Measurements from ENCODE around the gene AFF3. TPM values are rescaled to one million over a fixed set of nuclear protein-coding genes. Genes with fewer than 3 reads are reported as not detected.

AFF3 gene
- total and polyA plus RNA-seq, 2 of the 4 experiments (the other 2 are of a cell fraction) = 12.9 to 14.3 TPM

- TF ChIP-seq, protein P1, sequence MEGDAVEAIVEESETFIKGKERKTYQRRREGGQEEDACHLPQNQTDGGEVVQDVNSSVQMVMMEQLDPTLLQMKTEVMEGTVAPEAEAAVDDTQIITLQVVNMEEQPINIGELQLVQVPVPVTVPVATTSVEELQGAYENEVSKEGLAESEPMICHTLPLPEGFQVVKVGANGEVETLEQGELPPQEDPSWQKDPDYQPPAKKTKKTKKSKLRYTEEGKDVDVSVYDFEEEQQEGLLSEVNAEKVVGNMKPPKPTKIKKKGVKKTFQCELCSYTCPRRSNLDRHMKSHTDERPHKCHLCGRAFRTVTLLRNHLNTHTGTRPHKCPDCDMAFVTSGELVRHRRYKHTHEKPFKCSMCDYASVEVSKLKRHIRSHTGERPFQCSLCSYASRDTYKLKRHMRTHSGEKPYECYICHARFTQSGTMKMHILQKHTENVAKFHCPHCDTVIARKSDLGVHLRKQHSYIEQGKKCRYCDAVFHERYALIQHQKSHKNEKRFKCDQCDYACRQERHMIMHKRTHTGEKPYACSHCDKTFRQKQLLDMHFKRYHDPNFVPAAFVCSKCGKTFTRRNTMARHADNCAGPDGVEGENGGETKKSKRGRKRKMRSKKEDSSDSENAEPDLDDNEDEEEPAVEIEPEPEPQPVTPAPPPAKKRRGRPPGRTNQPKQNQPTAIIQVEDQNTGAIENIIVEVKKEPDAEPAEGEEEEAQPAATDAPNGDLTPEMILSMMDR (conservative IDR thresholded peaks at IDR 0.05; ENCODE audit: low read depth, low read length) = no peak
- no peak for TF ChIP-seq CEBPB (IDR thresholded peaks at IDR 0.05; ENCODE audit: low read depth, low read length)
- TF ChIP-seq MAFK (IDR thresholded peaks at IDR 0.05; ENCODE audit: low read depth, low read length) = no peak
Measured at GRCh38 chr2:99821984-99822383, 320.4 kb downstream of the AFF3 start (continued).

GRCh38 chr2:99821572-99821971 lies 320.8 kb downstream of the AFF3 start:
- Histone ChIP-seq H2BK5ac (ENCODE audit: low read depth, low read length, poor library complexity, severe bottlenecking) (peak overlapping the region; percentile 27), H3K4ac (ENCODE audit: low read depth, low read length) (peak overlapping the region; percentile 93; the same call in 1 of the 2 replicates), H3K4me1 (ENCODE audit: control insufficient read depth, insufficient read depth, low read length) (peaks cover 12% of the 10 kb centered on the region), H4K5ac (ENCODE audit: low read depth, low read length) (peak overlapping the region; percentile 2), H3K14ac (replicated peaks; ENCODE audit: low read depth, low read length) (peak overlapping the region; percentile 96; the same call in 1 of the 2 replicates), H3K9ac (ENCODE audit: low read depth, low read length) (no peak overlapping the region), H3K4me2 (ENCODE audit: low read depth, low read length) (no peak overlapping the region), H3K4me3 (ENCODE audit: insufficient read depth, low read depth, low read length) (no peak overlapping the region), H3K36me3 (ENCODE audit: control insufficient read depth, insufficient read depth, low read length) (peaks cover 12% of the 10 kb centered on the region; the same call in 1 of the 2 replicates), H3K79me1 (ENCODE audit: low read depth in 1 of 2, low read length in 2 of 2) (peaks cover 4 to 19% of the 10 kb centered on the region in 2 experiments), H3K27me3 (ENCODE audit: control insufficient read depth, insufficient read depth, low read length) (no peaks in the 10 kb centered on the region), H3K56ac (ENCODE audit: extremely low read depth, insufficient read depth, low read length) (peak overlapping the region; percentile 54; the same call in 1 of the 2 replicates), H2AFZ (replicated peaks; ENCODE audit: low read length, poor library complexity) (peak overlapping the region; percentile 24), H2BK15ac (ENCODE audit: low read depth, low read length) (peak overlapping the region; percentile 74), H3K9me1 (ENCODE audit: insufficient read depth, low read length) (peaks cover 12% of the 10 kb centered on the region), H2BK120ac (ENCODE audit: low read depth, low read length) (peak overlapping the region; percentile 97), H4K8ac (ENCODE audit: low read depth in 2 of 2, low read length in 2 of 2) (peak overlapping the region; percentile 10 to 63; a peak in 3 of 4 replicates), H3K23ac (ENCODE audit: low read depth, low read length) (peak overlapping the region; percentile 26; the same call in 1 of the 2 replicates), H2AK5ac (ENCODE audit: low read depth, low read length) (peak overlapping the region; percentile 76), H2AK9ac (replicated peaks; ENCODE audit: low read depth, low read length, poor library complexity) (peak overlapping the region; percentile 31), H4K91ac (ENCODE audit: insufficient read depth, low read depth, low read length) (peak overlapping the region; percentile 5), H4K20me1 (ENCODE audit: insufficient read depth, low read length) (no peaks in the 10 kb centered on the region), H3K27ac (ENCODE audit: insufficient read depth, low read length) (peak overlapping the region; percentile 65; the same call in 1 of the 2 replicates), H3K9me3 (ENCODE audit: control insufficient read depth, insufficient read depth, low read length) (no peaks in the 10 kb centered on the region), H2BK20ac (ENCODE audit: low read depth, low read length) (peak overlapping the region; percentile 88), H3K18ac (ENCODE audit: low read depth, low read length) (peak overlapping the region; percentile 15; the same call in 1 of the 2 replicates)
- POLR2A ChIA-PET (ENCODE audit: unreplicated experiment) = no interaction called here
- 100% methylated on average over 2 of the region's 7 CpGs; no CpG with 5 or more reads in 1 of the 2 experiments for WGBS, 2 experiments (ENCODE audit: extremely low coverage in 2 of 2, insufficient read length in 1 of 2)
- DNase-seq (peak; percentile 90), ATAC-seq (ENCODE audit: low read depth) (peak; percentile 71)
- in situ Hi-C loops (cut with MboI; ENCODE audit: low sequenced_read_pairs) (no loop called here), intact Hi-C loops (cut with micrococcal nuclease) (no loop called here), dilution Hi-C loops (cut with HindIII; ENCODE audit: low sequenced_read_pairs, unreplicated experiment) (no loop called here)
- CTCF ChIA-PET = no interaction called here
- no TSS peak for BruUV-seq (replicated peaks)
- TF ChIP-seq MXI1 (IDR thresholded peaks at IDR 0.05; ENCODE audit: borderline replicate concordance, low read depth, low read length) = no peak
- TF ChIP-seq CEBPB (IDR thresholded peaks at IDR 0.05; ENCODE audit: low read depth, low read length) = peak; percentile 33; the same call in 1 of the 2 replicates
- TF ChIP-seq, protein P2, sequence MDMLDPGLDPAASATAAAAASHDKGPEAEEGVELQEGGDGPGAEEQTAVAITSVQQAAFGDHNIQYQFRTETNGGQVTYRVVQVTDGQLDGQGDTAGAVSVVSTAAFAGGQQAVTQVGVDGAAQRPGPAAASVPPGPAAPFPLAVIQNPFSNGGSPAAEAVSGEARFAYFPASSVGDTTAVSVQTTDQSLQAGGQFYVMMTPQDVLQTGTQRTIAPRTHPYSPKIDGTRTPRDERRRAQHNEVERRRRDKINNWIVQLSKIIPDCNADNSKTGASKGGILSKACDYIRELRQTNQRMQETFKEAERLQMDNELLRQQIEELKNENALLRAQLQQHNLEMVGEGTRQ (IDR thresholded peaks at IDR 0.05; ENCODE audit: low read depth, low read length) = peak; percentile 90
- TF ChIP-seq, protein P1 (conservative IDR thresholded peaks at IDR 0.05; ENCODE audit: low read depth, low read length) = no peak
- no peak for TF ChIP-seq SMC3 (IDR thresholded peaks at IDR 0.05; ENCODE audit: low read depth, low read length)
- TF ChIP-seq MAZ (IDR thresholded peaks at IDR 0.05; ENCODE audit: borderline replicate concordance, low read depth, low read length) = no peak
- TF ChIP-seq MAFK (IDR thresholded peaks at IDR 0.05; ENCODE audit: low read depth, low read length) = no peak
- no peak for TF ChIP-seq RCOR1 (IDR thresholded peaks at IDR 0.05; ENCODE audit: insufficient replicate concordance, low read length)
- TF ChIP-seq NFE2L2 (IDR thresholded peaks at IDR 0.05; ENCODE audit: low read depth, low read length) = no peak
- TF ChIP-seq RFX5 (IDR thresholded peaks at IDR 0.05; ENCODE audit: low read depth, low read length) = no peak

All from IMR-90 (cell line).